ENCODE data around the gene HIRA. TPM values are rescaled to one million over a fixed set of nuclear protein-coding genes. Genes with fewer than 3 reads are reported as not detected.

Gene HIRA
- total and polyA plus RNA-seq, 2 experiments from 2014 or later = 9.4 to 58.3 TPM

DNA sequence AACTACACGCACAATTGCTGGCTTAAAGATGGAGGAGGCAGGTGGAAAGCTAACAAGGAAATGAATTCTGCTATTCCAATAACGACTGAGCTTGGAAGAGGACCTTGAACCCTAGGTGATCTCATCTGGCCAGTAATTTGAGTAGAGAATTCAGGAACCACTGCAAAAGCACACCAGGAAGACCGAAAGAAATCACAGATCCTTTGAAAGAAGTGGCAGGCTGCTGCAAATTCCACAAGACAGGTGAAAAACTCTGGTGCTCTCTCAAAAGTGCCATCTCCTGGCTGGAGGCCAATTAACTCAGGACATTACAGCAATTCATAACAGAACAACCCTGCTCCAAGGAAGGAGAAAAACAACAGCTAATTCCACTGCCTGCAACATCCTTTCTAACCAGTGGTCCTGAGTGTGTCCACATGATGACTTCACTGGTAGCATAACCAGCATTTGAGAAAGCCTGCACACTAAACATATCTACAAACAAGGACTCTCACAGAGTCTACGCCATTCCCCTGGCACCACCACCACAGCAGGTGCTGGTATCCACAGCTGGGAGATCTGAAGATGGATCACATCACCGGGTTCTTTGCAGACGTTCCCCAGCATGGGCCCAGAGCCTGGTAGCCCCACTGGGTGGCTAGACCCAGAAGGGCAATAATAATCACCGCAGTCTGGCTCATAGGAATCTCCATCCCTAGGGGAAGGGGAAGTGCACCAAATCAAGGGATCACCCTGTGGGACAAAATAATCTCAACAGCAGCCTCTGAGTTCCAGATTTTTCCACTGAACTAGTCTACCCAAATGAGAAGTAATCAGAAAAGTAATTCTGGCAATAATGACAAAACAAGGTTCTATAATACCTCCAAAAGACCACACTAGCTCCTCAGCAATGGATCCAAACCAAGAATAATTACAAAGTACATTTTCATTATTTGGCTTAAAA lies 95.1 kb downstream of the HIRA start:
- H3K79me2 ChIP-seq (replicated peaks; ENCODE audit: insufficient read depth) = 0 out of 2 replicates have a peak, but pooled peaks cover 12% of the 10 kb centered on the region
- H3K4me3 ChIP-seq = no peak overlapping the region
- H3K27me3 Mint-ChIP-seq (ENCODE audit: insufficient read depth, low read depth, poor library complexity) = peaks cover 4% of the 10 kb centered on the region
- H3K4me2 ChIP-seq = no peak overlapping the region
- H3K27ac Mint-ChIP-seq = no peak overlapping the region
- H3K27me3 ChIP-seq (ENCODE audit: insufficient read depth) = no peaks in the 10 kb centered on the region
- H3K9me2 ChIP-seq (ENCODE audit: insufficient read depth) = no peaks in the 10 kb centered on the region
- H3K27ac ChIP-seq (ENCODE audit: low read depth) = no peak overlapping the region
- no peaks in the 10 kb centered on the region; the same call in 1 of the 2 replicates for H4K20me1 ChIP-seq (replicated peaks; ENCODE audit: insufficient read depth)
- no peak overlapping the region for H3K4me3 Mint-ChIP-seq
- DNase-seq (ENCODE audit: low spot score) = no peak
- peaks cover 4% of the 10 kb centered on the region; the same call in 1 of the 2 replicates for H3K36me3 ChIP-seq (ENCODE audit: insufficient read depth)
- no peaks in the 10 kb centered on the region for H3F3A ChIP-seq (replicated peaks; ENCODE audit: low read depth)
- H3K4me1 ChIP-seq (ENCODE audit: insufficient read depth) = no peaks in the 10 kb centered on the region
- ATAC-seq = no peak
- H3K9me3 Mint-ChIP-seq = no peaks in the 10 kb centered on the region; the same call in 2 of the 3 replicates
- H3K4me1 Mint-ChIP-seq = no peaks in the 10 kb centered on the region
- H2AFZ ChIP-seq = no peak overlapping the region
- no peak for TF ChIP-seq JUNB (IDR thresholded peaks at IDR 0.05; ENCODE audit: unreplicated experiment)
- TF ChIP-seq, protein P1, sequence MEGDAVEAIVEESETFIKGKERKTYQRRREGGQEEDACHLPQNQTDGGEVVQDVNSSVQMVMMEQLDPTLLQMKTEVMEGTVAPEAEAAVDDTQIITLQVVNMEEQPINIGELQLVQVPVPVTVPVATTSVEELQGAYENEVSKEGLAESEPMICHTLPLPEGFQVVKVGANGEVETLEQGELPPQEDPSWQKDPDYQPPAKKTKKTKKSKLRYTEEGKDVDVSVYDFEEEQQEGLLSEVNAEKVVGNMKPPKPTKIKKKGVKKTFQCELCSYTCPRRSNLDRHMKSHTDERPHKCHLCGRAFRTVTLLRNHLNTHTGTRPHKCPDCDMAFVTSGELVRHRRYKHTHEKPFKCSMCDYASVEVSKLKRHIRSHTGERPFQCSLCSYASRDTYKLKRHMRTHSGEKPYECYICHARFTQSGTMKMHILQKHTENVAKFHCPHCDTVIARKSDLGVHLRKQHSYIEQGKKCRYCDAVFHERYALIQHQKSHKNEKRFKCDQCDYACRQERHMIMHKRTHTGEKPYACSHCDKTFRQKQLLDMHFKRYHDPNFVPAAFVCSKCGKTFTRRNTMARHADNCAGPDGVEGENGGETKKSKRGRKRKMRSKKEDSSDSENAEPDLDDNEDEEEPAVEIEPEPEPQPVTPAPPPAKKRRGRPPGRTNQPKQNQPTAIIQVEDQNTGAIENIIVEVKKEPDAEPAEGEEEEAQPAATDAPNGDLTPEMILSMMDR (conservative IDR thresholded peaks at IDR 0.05; ENCODE audit: low read depth in 2 of 2) = peak in 1 of 2 experiments; percentile 16; a peak in 1 of 4 replicates
- peaks cover 80% of the 10 kb centered on the region for H3K36me3 Mint-ChIP-seq (ENCODE audit: low read depth)

DNA sequence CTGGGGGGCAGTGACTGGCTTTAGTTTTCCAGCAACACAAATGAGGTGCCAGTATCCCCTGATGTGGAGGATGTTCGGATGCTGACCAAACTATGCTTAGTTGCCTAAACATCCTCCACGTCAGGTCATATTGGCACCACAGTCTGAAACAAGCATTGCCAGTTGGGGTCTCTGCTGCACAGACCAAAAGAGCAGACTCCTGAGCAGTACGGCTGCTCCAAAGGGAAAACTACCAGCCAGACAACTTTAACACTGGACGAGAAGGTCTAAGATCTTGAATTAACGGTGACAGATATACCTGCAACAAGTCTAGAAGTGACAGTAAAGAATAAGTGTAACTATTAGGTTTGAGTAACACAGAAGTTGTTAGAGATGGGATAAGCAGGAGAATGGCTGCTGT lies 99.6 kb downstream of the HIRA start:
- DNase-seq (ENCODE audit: low spot score) (no peak), ATAC-seq (no peak)
- Mint-ChIP-seq H3K36me3 (ENCODE audit: low read depth) (peaks cover 84% of the 10 kb centered on the region), H3K27ac (no peak overlapping the region), H3K27me3 (ENCODE audit: insufficient read depth, low read depth, poor library complexity) (peaks cover 7% of the 10 kb centered on the region), H3K9me3 (peaks cover 18% of the 10 kb centered on the region), H3K4me1 (no peaks in the 10 kb centered on the region), H3K4me3 (no peak overlapping the region)
- Histone ChIP-seq H3K36me3 (ENCODE audit: insufficient read depth) (peaks cover 19% of the 10 kb centered on the region), H3K27me3 (ENCODE audit: insufficient read depth) (no peaks in the 10 kb centered on the region), H3K4me3 (no peak overlapping the region), H3K4me1 (ENCODE audit: insufficient read depth) (no peaks in the 10 kb centered on the region), H3K27ac (ENCODE audit: low read depth) (no peak overlapping the region), H3K9me2 (ENCODE audit: insufficient read depth) (no peaks in the 10 kb centered on the region), H4K20me1 (replicated peaks; ENCODE audit: insufficient read depth) (no peaks in the 10 kb centered on the region), H2AFZ (no peak overlapping the region), H3K4me2 (no peak overlapping the region), H3F3A (replicated peaks; ENCODE audit: low read depth) (no peaks in the 10 kb centered on the region), H3K79me2 (replicated peaks; ENCODE audit: insufficient read depth) (no peaks in the 10 kb centered on the region)
- no peak for TF ChIP-seq ZNF114 (CRISPR knock-in tag; IDR thresholded peaks at IDR 0.05)

DNA sequence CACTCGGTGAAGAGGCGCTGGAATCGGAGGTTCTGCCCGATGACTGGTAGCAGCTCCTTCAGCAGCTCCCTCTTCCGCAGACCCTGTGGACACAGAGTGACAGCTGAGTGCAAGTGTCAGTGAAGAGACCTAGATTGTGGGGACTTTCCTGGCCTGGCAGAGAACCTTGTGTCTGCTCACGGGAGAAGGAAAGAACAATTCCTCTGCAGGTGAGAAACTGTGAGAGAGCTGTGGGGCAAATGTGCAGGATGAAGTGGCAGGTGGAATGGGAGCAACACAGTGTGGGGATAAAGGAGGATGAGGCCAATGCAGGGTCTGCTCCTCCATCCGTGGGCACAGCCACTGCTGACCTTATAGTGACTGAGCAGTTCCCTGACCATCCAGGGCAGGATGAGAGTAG lies 100.1 kb downstream of the HIRA start:
- H3K4me2 ChIP-seq = no peak overlapping the region
- DNase-seq (ENCODE audit: low spot score) (no peak), ATAC-seq (no peak)
- no peaks in the 10 kb centered on the region for H3K9me2 ChIP-seq (ENCODE audit: insufficient read depth)
- Mint-ChIP-seq H3K36me3 (ENCODE audit: low read depth) (peaks cover 78% of the 10 kb centered on the region), H3K27me3 (ENCODE audit: insufficient read depth, low read depth, poor library complexity) (peaks cover 7% of the 10 kb centered on the region), H3K4me1 (no peaks in the 10 kb centered on the region), H3K27ac (no peak overlapping the region), H3K9me3 (peaks cover 22% of the 10 kb centered on the region), H3K4me3 (no peak overlapping the region)
- H3K4me1 ChIP-seq (ENCODE audit: insufficient read depth) = no peaks in the 10 kb centered on the region
- H3K79me2 ChIP-seq (replicated peaks; ENCODE audit: insufficient read depth) = no peaks in the 10 kb centered on the region
- H2AFZ ChIP-seq = no peak overlapping the region
- no peaks in the 10 kb centered on the region for H3F3A ChIP-seq (replicated peaks; ENCODE audit: low read depth)
- no peaks in the 10 kb centered on the region for H4K20me1 ChIP-seq (replicated peaks; ENCODE audit: insufficient read depth)
- peaks cover 19% of the 10 kb centered on the region for H3K36me3 ChIP-seq (ENCODE audit: insufficient read depth)
- H3K27me3 ChIP-seq (ENCODE audit: insufficient read depth) = no peaks in the 10 kb centered on the region
- no peak overlapping the region for H3K4me3 ChIP-seq
- no peak overlapping the region for H3K27ac ChIP-seq (ENCODE audit: low read depth)
- TF ChIP-seq ZNF331 (CRISPR knock-in tag; IDR thresholded peaks at IDR 0.05; ENCODE audit: low read depth) (no peak), EZH2phosphoT487 (IDR thresholded peaks at IDR 0.05; ENCODE audit: unreplicated experiment) (no peak), EZH2 (IDR thresholded peaks at IDR 0.05; ENCODE audit: low read depth, unreplicated experiment) (no peak), POLR2AphosphoS5 (IDR thresholded peaks at IDR 0.05; ENCODE audit: low read depth) (no peak), NANOG (IDR thresholded peaks at IDR 0.05; ENCODE audit: borderline replicate concordance) (no peak), CREB1 (CRISPR knock-in tag; IDR thresholded peaks at IDR 0.05; ENCODE audit: low read depth) (no peak), JUNB (IDR thresholded peaks at IDR 0.05; ENCODE audit: unreplicated experiment) (no peak), ZNF114 (CRISPR knock-in tag; IDR thresholded peaks at IDR 0.05) (no peak)
- TF ChIP-seq, protein P2, sequence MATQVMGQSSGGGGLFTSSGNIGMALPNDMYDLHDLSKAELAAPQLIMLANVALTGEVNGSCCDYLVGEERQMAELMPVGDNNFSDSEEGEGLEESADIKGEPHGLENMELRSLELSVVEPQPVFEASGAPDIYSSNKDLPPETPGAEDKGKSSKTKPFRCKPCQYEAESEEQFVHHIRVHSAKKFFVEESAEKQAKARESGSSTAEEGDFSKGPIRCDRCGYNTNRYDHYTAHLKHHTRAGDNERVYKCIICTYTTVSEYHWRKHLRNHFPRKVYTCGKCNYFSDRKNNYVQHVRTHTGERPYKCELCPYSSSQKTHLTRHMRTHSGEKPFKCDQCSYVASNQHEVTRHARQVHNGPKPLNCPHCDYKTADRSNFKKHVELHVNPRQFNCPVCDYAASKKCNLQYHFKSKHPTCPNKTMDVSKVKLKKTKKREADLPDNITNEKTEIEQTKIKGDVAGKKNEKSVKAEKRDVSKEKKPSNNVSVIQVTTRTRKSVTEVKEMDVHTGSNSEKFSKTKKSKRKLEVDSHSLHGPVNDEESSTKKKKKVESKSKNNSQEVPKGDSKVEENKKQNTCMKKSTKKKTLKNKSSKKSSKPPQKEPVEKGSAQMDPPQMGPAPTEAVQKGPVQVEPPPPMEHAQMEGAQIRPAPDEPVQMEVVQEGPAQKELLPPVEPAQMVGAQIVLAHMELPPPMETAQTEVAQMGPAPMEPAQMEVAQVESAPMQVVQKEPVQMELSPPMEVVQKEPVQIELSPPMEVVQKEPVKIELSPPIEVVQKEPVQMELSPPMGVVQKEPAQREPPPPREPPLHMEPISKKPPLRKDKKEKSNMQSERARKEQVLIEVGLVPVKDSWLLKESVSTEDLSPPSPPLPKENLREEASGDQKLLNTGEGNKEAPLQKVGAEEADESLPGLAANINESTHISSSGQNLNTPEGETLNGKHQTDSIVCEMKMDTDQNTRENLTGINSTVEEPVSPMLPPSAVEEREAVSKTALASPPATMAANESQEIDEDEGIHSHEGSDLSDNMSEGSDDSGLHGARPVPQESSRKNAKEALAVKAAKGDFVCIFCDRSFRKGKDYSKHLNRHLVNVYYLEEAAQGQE (IDR thresholded peaks at IDR 0.05; ENCODE audit: unreplicated experiment) = no peak
- TF ChIP-seq, protein P3, sequence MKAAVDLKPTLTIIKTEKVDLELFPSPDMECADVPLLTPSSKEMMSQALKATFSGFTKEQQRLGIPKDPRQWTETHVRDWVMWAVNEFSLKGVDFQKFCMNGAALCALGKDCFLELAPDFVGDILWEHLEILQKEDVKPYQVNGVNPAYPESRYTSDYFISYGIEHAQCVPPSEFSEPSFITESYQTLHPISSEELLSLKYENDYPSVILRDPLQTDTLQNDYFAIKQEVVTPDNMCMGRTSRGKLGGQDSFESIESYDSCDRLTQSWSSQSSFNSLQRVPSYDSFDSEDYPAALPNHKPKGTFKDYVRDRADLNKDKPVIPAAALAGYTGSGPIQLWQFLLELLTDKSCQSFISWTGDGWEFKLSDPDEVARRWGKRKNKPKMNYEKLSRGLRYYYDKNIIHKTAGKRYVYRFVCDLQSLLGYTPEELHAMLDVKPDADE (IDR thresholded peaks at IDR 0.05) = no peak
